GM12872 (cell line): ENCODE results near the gene ZFAND2B.

Source experiments
- CTCF ChIP-seq: IDR thresholded peaks from 3 replicates; pipeline ENCODE4 v1.5.1; 2011; ENCODE audit warnings: low read depth, mild to moderate bottlenecking, low read length, moderate library complexity; ENCODE audit not compliant: insufficient read depth

Gene ZFAND2B

GRCh38 chr2:219210886-219211362 is 4.3 kb downstream of the ZFAND2B start:
- no peak for TF ChIP-seq CTCF

- TF ChIP-seq CTCF, result no peak
These were observed 6.4 kb downstream of the ZFAND2B start for GRCh38 chr2:219213026-219213415.

- TF ChIP-seq CTCF, result no peak
These were observed 7.0 kb downstream of the ZFAND2B start for GRCh38 chr2:219213486-219214071.

- no peak for TF ChIP-seq CTCF
These were observed 7.6 kb downstream of the ZFAND2B start for GRCh38 chr2:219214141-219214540.

GRCh38 chr2:219214786-219215185 is 8.2 kb downstream of the ZFAND2B start:
- no peak for TF ChIP-seq CTCF

- no peak for TF ChIP-seq CTCF
These were observed 9.4 kb downstream of the ZFAND2B start for GRCh38 chr2:219215871-219216534.

- no peak for TF ChIP-seq CTCF
These were observed 9.9 kb downstream of the ZFAND2B start for GRCh38 chr2:219216535-219216915.
